HG02642 (cell line): ENCODE measurements around the gene CAPN5.
"Not testable (repeated sequence)": the region's sequence is repeated elsewhere in the genome, so short reads cannot be mapped to it uniquely, and the experiment has no call there.

Experiments
- ATAC-seq: cut with Tn5 transposase; IDR thresholded peaks from one replicate; pipeline ENCODE4 v1.9.1; 2021; ENCODE audit warnings: mild to moderate bottlenecking; ENCODE audit not compliant: unreplicated experiment, poor library complexity

Gene CAPN5

GRCh38 chr11:77093987-77094840 lies 27.4 kb downstream of the CAPN5 start:
- ATAC-seq = no peak

- no peak for ATAC-seq
These were observed 28.1 kb downstream of the CAPN5 start for GRCh38 chr11:77094841-77095365.

GRCh38 chr11:77095551-77096490 lies 29.1 kb downstream of the CAPN5 start:
- no peak for ATAC-seq

- no peak for ATAC-seq
These were observed 29.8 kb downstream of the CAPN5 start for GRCh38 chr11:77096591-77097019.

GRCh38 chr11:77097180-77097579 lies 30.4 kb downstream of the CAPN5 start:
- not testable (repeated sequence) for ATAC-seq

- no peak for ATAC-seq
These were observed 33.6 kb downstream of the CAPN5 start for GRCh38 chr11:77100166-77101042.

- ATAC-seq = no peak
These were observed 34.3 kb downstream of the CAPN5 start for GRCh38 chr11:77101043-77101537.

GRCh38 chr11:77102246-77103210 lies 35.8 kb downstream of the CAPN5 start, which contains the start of gene OMP:
Gene OMP, plus strand, starts transcription at chr11:77102840. Its CDS starts 0 bp downstream, at chr11:77102840.
- ATAC-seq = no peak

- ATAC-seq = no peak
These were observed 36.5 kb downstream of the CAPN5 start for GRCh38 chr11:77103319-77103718.

GRCh38 chr11:77104727-77105126 lies 38.0 kb downstream of the CAPN5 start:
- ATAC-seq = no peak

- no peak for ATAC-seq
These were observed 39.5 kb downstream of the CAPN5 start for GRCh38 chr11:77106321-77106720.

- ATAC-seq = no peak
These were observed 40.0 kb downstream of the CAPN5 start for GRCh38 chr11:77106759-77107158.

- no peak for ATAC-seq
These were observed 41.2 kb downstream of the CAPN5 start for GRCh38 chr11:77107950-77108349.

- ATAC-seq = no peak
These were observed 41.7 kb downstream of the CAPN5 start for GRCh38 chr11:77108436-77108835.

GRCh38 chr11:77109236-77110019 lies 42.7 kb downstream of the CAPN5 start:
- ATAC-seq = no peak

GRCh38 chr11:77110836-77111235 lies 44.1 kb downstream of the CAPN5 start:
- ATAC-seq = no peak

- no peak for ATAC-seq
These were observed 44.5 kb downstream of the CAPN5 start for GRCh38 chr11:77111277-77111676.

GRCh38 chr11:77111946-77112345 lies 45.2 kb downstream of the CAPN5 start:
- ATAC-seq = no peak
